ENCODE measurements around the gene NLRP13. TPM values are rescaled to one million over a fixed set of nuclear protein-coding genes. Genes with fewer than 3 reads are reported as not detected.

Gene NLRP13
- total RNA-seq, 1 experiment from 2014 or later, result not detected

- TF ChIP-seq ATF3 (IDR thresholded peaks at IDR 0.05) (no peak), YY1 (IDR thresholded peaks at IDR 0.05; ENCODE audit: extremely low read depth, insufficient replicate concordance, low read depth, low read length) (no peak), TCF7L2 (IDR thresholded peaks at IDR 0.05; ENCODE audit: borderline replicate concordance, extremely low read depth, insufficient read depth, insufficient read length) (no peak), ELF1 (IDR thresholded peaks at IDR 0.05; ENCODE audit: borderline replicate concordance, low read depth) (no peak), CEBPB (IDR thresholded peaks at IDR 0.05; ENCODE audit: low read depth) (no peak), EZH2phosphoT487 (IDR thresholded peaks at IDR 0.05; ENCODE audit: borderline replicate concordance) (no peak)
Observed at GRCh38 chr19:55935206-55935605, 3.1 kb upstream of the NLRP13 start (continued).

GRCh38 chr19:55930996-55931515 lies 1.1 kb downstream of the NLRP13 start:
- intact Hi-C loops (cut with micrococcal nuclease), result no loop called here
- H3K27me3 ChIP-seq (ENCODE audit: insufficient read depth, low read length), result 0 out of 2 replicates have a peak, but pooled peaks cover 7% of the 10 kb centered on the region
- no peak for ATAC-seq
- POLR2A ChIA-PET, result no interaction called here
- no peaks in the 10 kb centered on the region for H3K79me2 ChIP-seq (ENCODE audit: insufficient read depth, low read length)
- H4K20me1 ChIP-seq (ENCODE audit: insufficient read depth), result no peaks in the 10 kb centered on the region
- H3K9me3 ChIP-seq (ENCODE audit: control insufficient read depth in 1 of 2, insufficient read depth in 1 of 2, low read depth in 1 of 2, low read length in 2 of 2), result no peaks in the 10 kb centered on the region
- H3K36me3 ChIP-seq (ENCODE audit: control insufficient read depth in 1 of 2, insufficient read depth in 2 of 2, low read length in 2 of 2), result no peaks in the 10 kb centered on the region
- no peaks in the 10 kb centered on the region for H3K4me1 ChIP-seq (ENCODE audit: control insufficient read depth in 1 of 2, insufficient read depth in 2 of 2, low read length in 2 of 2)
- H3K4me3 ChIP-seq (replicated peaks in 1 of 2; ENCODE audit: low read depth in 1 of 2, low read length in 2 of 2), result no peak overlapping the region
- DNase-seq (ENCODE audit: low read depth, low spot score), result no peak
- H3K27ac ChIP-seq (ENCODE audit: low read depth, low read length), result no peak overlapping the region
- no TSS peak for BruUV-seq (replicated peaks)
- no peak overlapping the region for H2AFZ ChIP-seq (ENCODE audit: low read depth, low read length, poor library complexity, severe bottlenecking)
- CTCF ChIA-PET, result interaction anchor here (1.1 kb wide), 1 partner anchor 17 kb away, joined by 3 read pairs; no protein-coding TSS in a partner anchor
- H3K4me2 ChIP-seq (ENCODE audit: low read length), result no peak overlapping the region
- H3K9ac ChIP-seq (ENCODE audit: low read length), result no peak overlapping the region
- no peaks in the 10 kb centered on the region for H3K9me2 ChIP-seq (ENCODE audit: insufficient read depth)
- RAD21 ChIA-PET (ENCODE audit: low non-redundant PET in 1 of 2, low total read pairs in 2 of 2, uncharacterized antibody in 2 of 2, unreplicated experiment in 2 of 2), result no interaction called here
- TF ChIP-seq, protein P1, sequence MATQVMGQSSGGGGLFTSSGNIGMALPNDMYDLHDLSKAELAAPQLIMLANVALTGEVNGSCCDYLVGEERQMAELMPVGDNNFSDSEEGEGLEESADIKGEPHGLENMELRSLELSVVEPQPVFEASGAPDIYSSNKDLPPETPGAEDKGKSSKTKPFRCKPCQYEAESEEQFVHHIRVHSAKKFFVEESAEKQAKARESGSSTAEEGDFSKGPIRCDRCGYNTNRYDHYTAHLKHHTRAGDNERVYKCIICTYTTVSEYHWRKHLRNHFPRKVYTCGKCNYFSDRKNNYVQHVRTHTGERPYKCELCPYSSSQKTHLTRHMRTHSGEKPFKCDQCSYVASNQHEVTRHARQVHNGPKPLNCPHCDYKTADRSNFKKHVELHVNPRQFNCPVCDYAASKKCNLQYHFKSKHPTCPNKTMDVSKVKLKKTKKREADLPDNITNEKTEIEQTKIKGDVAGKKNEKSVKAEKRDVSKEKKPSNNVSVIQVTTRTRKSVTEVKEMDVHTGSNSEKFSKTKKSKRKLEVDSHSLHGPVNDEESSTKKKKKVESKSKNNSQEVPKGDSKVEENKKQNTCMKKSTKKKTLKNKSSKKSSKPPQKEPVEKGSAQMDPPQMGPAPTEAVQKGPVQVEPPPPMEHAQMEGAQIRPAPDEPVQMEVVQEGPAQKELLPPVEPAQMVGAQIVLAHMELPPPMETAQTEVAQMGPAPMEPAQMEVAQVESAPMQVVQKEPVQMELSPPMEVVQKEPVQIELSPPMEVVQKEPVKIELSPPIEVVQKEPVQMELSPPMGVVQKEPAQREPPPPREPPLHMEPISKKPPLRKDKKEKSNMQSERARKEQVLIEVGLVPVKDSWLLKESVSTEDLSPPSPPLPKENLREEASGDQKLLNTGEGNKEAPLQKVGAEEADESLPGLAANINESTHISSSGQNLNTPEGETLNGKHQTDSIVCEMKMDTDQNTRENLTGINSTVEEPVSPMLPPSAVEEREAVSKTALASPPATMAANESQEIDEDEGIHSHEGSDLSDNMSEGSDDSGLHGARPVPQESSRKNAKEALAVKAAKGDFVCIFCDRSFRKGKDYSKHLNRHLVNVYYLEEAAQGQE (IDR thresholded peaks at IDR 0.05; ENCODE audit: low read depth), result no peak
- TF ChIP-seq POLR2AphosphoS5 (IDR thresholded peaks at IDR 0.05; ENCODE audit: low read depth, low read length) (no peak), ZNF274 (IDR thresholded peaks at IDR 0.05; ENCODE audit: low read depth, low read length) (no peak), JUND (IDR thresholded peaks at IDR 0.05) (no peak), YY1 (IDR thresholded peaks at IDR 0.05; ENCODE audit: extremely low read depth, insufficient replicate concordance, low read depth, low read length) (no peak), EGR1 (IDR thresholded peaks at IDR 0.05; ENCODE audit: low read depth) (no peak), ATF3 (IDR thresholded peaks at IDR 0.05) (no peak), ELF1 (IDR thresholded peaks at IDR 0.05; ENCODE audit: borderline replicate concordance, low read depth) (no peak), ZFX (IDR thresholded peaks at IDR 0.05) (no peak), FOSL1 (IDR thresholded peaks at IDR 0.05; ENCODE audit: low read depth) (no peak), POLR2A (IDR thresholded peaks at IDR 0.05; ENCODE audit: borderline replicate concordance, extremely low read depth, insufficient read depth, insufficient read length) (no peak), SP1 (IDR thresholded peaks at IDR 0.05; ENCODE audit: low read depth) (no peak), CBX3 (IDR thresholded peaks at IDR 0.05; ENCODE audit: low read depth) (no peak), CTCF (IDR thresholded peaks at IDR 0.05 in 2 of 3, conservative IDR thresholded peaks at IDR 0.05 in 1 of 3; ENCODE audit: borderline replicate concordance in 1 of 3, insufficient read depth in 1 of 3, low read depth in 2 of 3, low read length in 2 of 3) (no peak), RAD21 (IDR thresholded peaks at IDR 0.05; ENCODE audit: low read depth) (no peak), SIN3A (IDR thresholded peaks at IDR 0.05; ENCODE audit: low read depth) (no peak)
